Measurements from ENCODE around the gene RBM14.

- TF ChIP-seq CTCF (conservative IDR thresholded peaks at IDR 0.05 in 1 of 2, IDR thresholded peaks at IDR 0.05 in 1 of 2; ENCODE audit: extremely low read depth in 1 of 2, insufficient read depth in 1 of 2, low read depth in 1 of 2, low read length in 2 of 2) (peak; percentile 47 to 72), EZH2 (IDR thresholded peaks at IDR 0.05; ENCODE audit: borderline replicate concordance, low read length) (no peak)
These were observed 23.8 kb upstream of the RBM14 start, which contains the start of the genes CCDC87 and CCS for GRCh38 chr11:66592457-66593302.

All from mammary epithelial cell (primary cell).